DOHH2 (cell line): ENCODE results near the gene TSHZ2.

Source experiments
- H3F3A ChIP-seq: fragments of 200-600 bp; sonication (generic), shearing (Covaris generic); 2 replicates; pipeline ENCODE4 v1.6.0; 2016; ENCODE audit warnings: antibody characterized with exemption, mild to moderate bottlenecking; ENCODE audit not compliant: control insufficient read depth, insufficient read depth
- H3K27ac ChIP-seq: fragments of 200-600 bp; sonication (generic); 2 replicates; pipeline ENCODE4 v1.5.1; 2014; ENCODE audit warnings: low read depth, mild to moderate bottlenecking, low read length, moderate library complexity
- H3K27me3 ChIP-seq: fragments of 200-600 bp; sonication (generic); 2 replicates; pipeline ENCODE4 v1.6.1; 2014; ENCODE audit warnings: mild to moderate bottlenecking, low read length, mixed read lengths; ENCODE audit not compliant: control insufficient read depth
- H3K36me3 ChIP-seq: fragments of 200-600 bp; sonication (generic); 2 replicates; pipeline ENCODE4 v1.6.1; 2014; ENCODE audit warnings: mild to moderate bottlenecking, low read length, moderate library complexity, mixed read lengths; ENCODE audit not compliant: control insufficient read depth
- H3K4me1 ChIP-seq: fragments of 200-600 bp; sonication (generic); 2 replicates; pipeline ENCODE4 v1.6.1; 2014; ENCODE audit warnings: mild to moderate bottlenecking, low read length, mixed read lengths; ENCODE audit not compliant: control insufficient read depth
- H3K4me2 ChIP-seq: fragments of 200-600 bp; sonication (generic); 2 replicates; pipeline ENCODE4 v1.6.0; 2014; ENCODE audit warnings: mild to moderate bottlenecking, low read length, moderate library complexity
- H3K4me3 ChIP-seq: fragments of 200-600 bp; sonication (generic); 2 replicates; pipeline ENCODE4 v1.5.1; 2014; ENCODE audit warnings: mild to moderate bottlenecking, low read length, mixed read lengths
- H3K79me2 ChIP-seq: fragments of 200-600 bp; sonication (generic); 2 replicates; pipeline ENCODE4 v1.6.1; 2014; ENCODE audit warnings: mild to moderate bottlenecking, low read length, mixed read lengths; ENCODE audit not compliant: control insufficient read depth
- H3K9me2 ChIP-seq: fragments of 200-600 bp; sonication (generic); replicated peaks from 2 replicates; pipeline ENCODE4 v1.6.1; 2014; ENCODE audit warnings: mild to moderate bottlenecking, low read length, mixed read lengths; ENCODE audit not compliant: control insufficient read depth
- H3K9me3 ChIP-seq: fragments of 200-600 bp; sonication (generic); 2 replicates; pipeline ENCODE4 v1.6.1; 2014; ENCODE audit warnings: antibody characterized with exemption, low read length, mixed read lengths; ENCODE audit not compliant: control insufficient read depth, insufficient read depth
- H4K20me1 ChIP-seq: fragments of 200-600 bp; sonication (generic); 2 replicates; pipeline ENCODE4 v1.6.0; 2014; ENCODE audit warnings: low read depth, mild to moderate bottlenecking, antibody characterized with exemption, low read length, moderate library complexity; ENCODE audit not compliant: control insufficient read depth, insufficient read depth
- CTCF ChIP-seq: fragments of 200-600 bp; sonication (generic); IDR thresholded peaks from one replicate; pipeline ENCODE4 v1.5.1; 2014; ENCODE audit warnings: antibody characterized with exemption, mild to moderate bottlenecking, low read depth, low read length; ENCODE audit not compliant: poor library complexity, severe bottlenecking
- EZH2phosphoT487 ChIP-seq: fragments of 200-600 bp; sonication (generic); IDR thresholded peaks from 2 replicates; pipeline ENCODE4 v1.6.1; 2017; ENCODE audit warnings: borderline replicate concordance, mild to moderate bottlenecking, antibody characterized with exemption, low read length, moderate library complexity, mixed read lengths

TSHZ2 gene

GRCh38 chr20:53419693-53420460 lies 447.7 kb downstream of the TSHZ2 start:
- Histone ChIP-seq H3K4me3 (no peak overlapping the region), H3K9me3 (no peaks in the 10 kb centered on the region), H3F3A (no peaks in the 10 kb centered on the region), H3K4me1 (no peaks in the 10 kb centered on the region), H3K27ac (no peak overlapping the region), H3K27me3 (no peaks in the 10 kb centered on the region), H3K9me2 (no peaks in the 10 kb centered on the region), H3K4me2 (no peak overlapping the region), H4K20me1 (no peaks in the 10 kb centered on the region), H3K36me3 (no peaks in the 10 kb centered on the region), H3K79me2 (no peaks in the 10 kb centered on the region)
- TF ChIP-seq EZH2phosphoT487, result no peak
- no peak for TF ChIP-seq CTCF

GRCh38 chr20:53421343-53421742 lies 449.2 kb downstream of the TSHZ2 start:
- Histone ChIP-seq H3K79me2 (no peaks in the 10 kb centered on the region), H3K27me3 (no peaks in the 10 kb centered on the region), H3F3A (no peaks in the 10 kb centered on the region), H3K9me2 (no peaks in the 10 kb centered on the region), H3K9me3 (no peaks in the 10 kb centered on the region), H3K4me1 (no peaks in the 10 kb centered on the region), H3K4me2 (no peak overlapping the region), H3K36me3 (no peaks in the 10 kb centered on the region), H4K20me1 (no peaks in the 10 kb centered on the region), H3K27ac (no peak overlapping the region), H3K4me3 (no peak overlapping the region)
- TF ChIP-seq EZH2phosphoT487, result no peak
- no peak for TF ChIP-seq CTCF

GRCh38 chr20:53422039-53422438 lies 449.9 kb downstream of the TSHZ2 start:
- TF ChIP-seq EZH2phosphoT487 (no peak), CTCF (no peak)
- Histone ChIP-seq H3K4me1 (no peaks in the 10 kb centered on the region), H3K9me3 (no peaks in the 10 kb centered on the region), H3F3A (no peaks in the 10 kb centered on the region), H3K4me2 (no peak overlapping the region), H4K20me1 (no peaks in the 10 kb centered on the region), H3K27ac (no peak overlapping the region), H3K36me3 (no peaks in the 10 kb centered on the region), H3K9me2 (no peaks in the 10 kb centered on the region), H3K4me3 (no peak overlapping the region), H3K27me3 (no peaks in the 10 kb centered on the region), H3K79me2 (no peaks in the 10 kb centered on the region)
